NCI-H2196 (cell line): ENCODE results near the gene PCSK5.

ENCODE experiments used
- DNase-seq: peaks from one replicate; lab custom pipeline; 2025; ENCODE audit not compliant: unreplicated experiment; lab: John Stamatoyannopoulos, UW

PCSK5 gene

GRCh38 chr9:76115396-76115795 is 224.9 kb downstream of the PCSK5 start:
- DNase-seq = no peak

- DNase-seq = no peak
Observed at GRCh38 chr9:76115982-76116646, 225.6 kb downstream of the PCSK5 start.

GRCh38 chr9:76116913-76117312 is 226.4 kb downstream of the PCSK5 start:
- DNase-seq = no peak

- DNase-seq = no peak
Observed at GRCh38 chr9:76127637-76128036, 237.2 kb downstream of the PCSK5 start.

GRCh38 chr9:76135902-76136301 is 245.4 kb downstream of the PCSK5 start:
- DNase-seq = peak; percentile 27

GRCh38 chr9:76136986-76137385 is 246.5 kb downstream of the PCSK5 start:
- no peak for DNase-seq

- DNase-seq = no peak
Observed at GRCh38 chr9:76137931-76138330, 247.5 kb downstream of the PCSK5 start.

GRCh38 chr9:76138360-76138759 is 247.9 kb downstream of the PCSK5 start:
- no peak for DNase-seq

- DNase-seq = no peak
Observed at GRCh38 chr9:76143834-76144233, 253.4 kb downstream of the PCSK5 start.

- no peak for DNase-seq
Observed at GRCh38 chr9:76150013-76150412, 259.5 kb downstream of the PCSK5 start.

- DNase-seq = no peak
Observed at GRCh38 chr9:76151267-76151666, 260.8 kb downstream of the PCSK5 start.

GRCh38 chr9:76153339-76153738 is 262.9 kb downstream of the PCSK5 start:
- no peak for DNase-seq

- DNase-seq = no peak
Observed at GRCh38 chr9:76153902-76154629, 263.6 kb downstream of the PCSK5 start.

- no peak for DNase-seq
Observed at GRCh38 chr9:76155361-76155760, 264.9 kb downstream of the PCSK5 start.

- no peak for DNase-seq
Observed at GRCh38 chr9:76158713-76159112, 268.2 kb downstream of the PCSK5 start.

GRCh38 chr9:76159293-76159926 is 268.9 kb downstream of the PCSK5 start:
- DNase-seq = no peak

GRCh38 chr9:76161106-76161505 is 270.6 kb downstream of the PCSK5 start:
- no peak for DNase-seq

- DNase-seq = no peak
Observed at GRCh38 chr9:76161541-76161940, 271.1 kb downstream of the PCSK5 start.

GRCh38 chr9:76162086-76162730 is 271.7 kb downstream of the PCSK5 start:
- DNase-seq = no peak

- no peak for DNase-seq
Observed at GRCh38 chr9:76162751-76163500, 272.5 kb downstream of the PCSK5 start.

GRCh38 chr9:76166526-76166925 is 276.1 kb downstream of the PCSK5 start:
- no peak for DNase-seq
